Fibroblast of the aortic adventitia (primary cell): ENCODE results near the gene PTCH1. TPM values are rescaled to one million over a fixed set of nuclear protein-coding genes. Genes with fewer than 3 reads are reported as not detected.
A peak's percentile ranks its signal among the peaks of the same experiment; 100 is the strongest.

Source experiments
- DNase-seq: peaks from one replicate; pipeline ENCODE4 v3.0.0-alpha.2; 2010; ENCODE audit warnings: low read depth
- H3K4me3 ChIP-seq: 2 replicates; pipeline ENCODE4 v1.5.1; 2011; ENCODE audit warnings: low read depth, mild to moderate bottlenecking, control low read depth, low read length, moderate library complexity
- total RNA-seq: library from RNA; depleted of rRNA; stranded (reverse); fragments of >200 nt; gene quantifications from 2 replicates; pipeline ENCODE4 v1.2.3, GENCODE V29; 2012; ENCODE audit warnings: low replicate concordance
- TF ChIP-seq, protein P1 (sequence below): IDR thresholded peaks from 2 replicates; pipeline ENCODE4 v1.5.1; 2011; ENCODE audit warnings: mild to moderate bottlenecking, low read length, control low read depth, inconsistent platforms; ENCODE audit not compliant: insufficient read depth

The PTCH1 gene
- total RNA-seq, 1 donor: 9.4 TPM

DNA sequence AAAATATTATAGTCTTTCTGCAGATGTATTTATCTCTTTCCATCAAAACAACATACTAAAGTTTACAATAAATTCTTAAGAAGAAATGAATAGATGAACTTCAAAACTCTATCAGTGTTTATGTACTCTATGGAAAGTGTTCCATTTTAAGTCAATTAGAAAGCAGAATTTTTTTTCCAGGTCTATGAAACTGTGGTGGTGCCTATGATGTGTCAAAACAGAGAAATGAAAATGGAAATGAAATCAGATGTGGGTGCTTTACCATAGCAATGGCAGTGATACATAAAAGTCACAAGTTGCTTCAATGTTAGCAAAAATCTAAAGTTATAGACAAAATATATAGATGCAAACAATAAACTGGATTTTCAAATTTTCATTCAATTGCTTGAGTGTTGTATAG is 97.3 kb downstream of the PTCH1 start:
- DNase-seq: no peak
- H3K4me3 ChIP-seq: no peak overlapping the region
- TF ChIP-seq, protein P1, sequence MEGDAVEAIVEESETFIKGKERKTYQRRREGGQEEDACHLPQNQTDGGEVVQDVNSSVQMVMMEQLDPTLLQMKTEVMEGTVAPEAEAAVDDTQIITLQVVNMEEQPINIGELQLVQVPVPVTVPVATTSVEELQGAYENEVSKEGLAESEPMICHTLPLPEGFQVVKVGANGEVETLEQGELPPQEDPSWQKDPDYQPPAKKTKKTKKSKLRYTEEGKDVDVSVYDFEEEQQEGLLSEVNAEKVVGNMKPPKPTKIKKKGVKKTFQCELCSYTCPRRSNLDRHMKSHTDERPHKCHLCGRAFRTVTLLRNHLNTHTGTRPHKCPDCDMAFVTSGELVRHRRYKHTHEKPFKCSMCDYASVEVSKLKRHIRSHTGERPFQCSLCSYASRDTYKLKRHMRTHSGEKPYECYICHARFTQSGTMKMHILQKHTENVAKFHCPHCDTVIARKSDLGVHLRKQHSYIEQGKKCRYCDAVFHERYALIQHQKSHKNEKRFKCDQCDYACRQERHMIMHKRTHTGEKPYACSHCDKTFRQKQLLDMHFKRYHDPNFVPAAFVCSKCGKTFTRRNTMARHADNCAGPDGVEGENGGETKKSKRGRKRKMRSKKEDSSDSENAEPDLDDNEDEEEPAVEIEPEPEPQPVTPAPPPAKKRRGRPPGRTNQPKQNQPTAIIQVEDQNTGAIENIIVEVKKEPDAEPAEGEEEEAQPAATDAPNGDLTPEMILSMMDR: no peak

DNA sequence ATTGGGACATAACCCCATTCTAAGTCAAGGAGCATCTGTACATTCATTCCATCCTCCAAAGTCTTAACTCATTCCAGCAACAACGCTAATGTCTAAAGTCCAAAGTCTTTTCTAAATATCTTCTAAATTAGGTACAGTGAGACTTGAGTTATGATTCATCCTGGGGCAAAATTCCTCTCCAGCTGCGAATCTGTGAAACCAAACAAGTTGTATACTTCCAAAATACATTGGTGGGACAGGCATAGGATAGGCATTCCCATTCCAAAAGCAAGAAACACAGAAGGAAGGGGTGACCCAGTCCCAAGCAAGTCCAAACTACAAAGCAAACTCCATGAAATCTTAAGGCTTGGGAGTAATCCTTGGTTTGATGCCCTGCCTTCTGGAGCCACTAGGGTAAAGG is 101.6 kb downstream of the PTCH1 start:
- no peak overlapping the region for H3K4me3 ChIP-seq
- TF ChIP-seq, protein P1: no peak
- no peak for DNase-seq

DNA sequence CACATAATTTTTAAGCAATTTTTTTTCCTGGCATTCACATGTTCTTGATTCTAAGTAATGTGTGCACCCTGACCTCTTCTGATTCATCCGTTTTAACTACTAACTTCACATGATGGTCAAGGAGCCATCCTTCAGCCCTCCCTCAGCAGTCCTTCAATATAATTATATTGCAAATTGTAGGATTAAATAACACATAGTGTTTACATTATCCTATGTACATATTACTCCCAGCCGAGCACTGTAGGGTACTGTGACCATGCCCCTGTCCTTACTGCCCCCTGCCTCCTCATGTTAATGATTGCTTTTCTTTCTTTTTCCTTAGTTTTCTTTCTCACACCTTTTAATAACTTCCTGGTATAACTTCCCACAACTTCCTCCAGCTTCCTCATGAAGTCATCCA is 103.0 kb downstream of the PTCH1 start:
- no peak for DNase-seq
- TF ChIP-seq, protein P1: no peak
- H3K4me3 ChIP-seq: no peak overlapping the region

DNA sequence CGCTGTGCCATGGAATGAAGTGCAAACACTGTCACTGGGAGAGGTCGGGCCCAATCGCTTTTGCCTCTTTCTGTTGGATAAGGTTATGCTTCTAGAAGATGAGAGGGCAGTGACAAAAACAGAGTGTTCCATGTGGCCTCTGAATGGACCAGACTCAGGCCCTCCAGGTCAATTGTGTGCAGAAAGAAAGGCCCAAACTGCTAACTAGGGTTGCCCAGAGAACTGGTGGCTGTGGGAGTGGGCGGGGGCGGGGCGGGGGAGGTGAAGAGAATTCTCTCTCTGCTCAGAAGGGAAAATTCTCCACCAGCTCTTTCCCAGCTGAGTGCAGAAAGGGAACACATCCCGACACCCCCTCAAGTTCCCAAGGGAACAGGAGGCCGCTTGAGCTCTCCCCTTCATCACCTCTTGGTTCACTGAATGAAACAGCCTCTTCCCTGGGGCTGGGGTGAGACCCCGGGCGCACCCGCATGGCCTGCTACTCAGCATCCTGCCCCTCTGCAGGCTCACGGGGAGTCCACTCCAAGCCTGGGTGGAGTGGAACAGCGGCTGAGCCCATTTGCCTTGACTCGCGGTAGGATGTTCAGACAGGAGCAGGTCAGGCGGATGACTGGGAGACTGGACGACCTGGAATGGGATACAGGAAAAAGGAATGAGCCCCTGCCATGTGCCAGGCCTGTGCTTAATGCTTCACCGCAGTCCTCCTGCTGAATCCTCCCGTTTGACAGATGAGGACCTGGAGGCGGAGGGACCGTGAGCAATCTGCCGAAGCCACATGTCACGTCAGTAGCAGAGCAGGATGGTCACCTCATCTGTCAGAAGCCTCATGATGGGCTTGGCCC is 105.5 kb downstream of the PTCH1 start:
- no peak overlapping the region for H3K4me3 ChIP-seq
- DNase-seq: no peak
- TF ChIP-seq, protein P1: no peak

DNA sequence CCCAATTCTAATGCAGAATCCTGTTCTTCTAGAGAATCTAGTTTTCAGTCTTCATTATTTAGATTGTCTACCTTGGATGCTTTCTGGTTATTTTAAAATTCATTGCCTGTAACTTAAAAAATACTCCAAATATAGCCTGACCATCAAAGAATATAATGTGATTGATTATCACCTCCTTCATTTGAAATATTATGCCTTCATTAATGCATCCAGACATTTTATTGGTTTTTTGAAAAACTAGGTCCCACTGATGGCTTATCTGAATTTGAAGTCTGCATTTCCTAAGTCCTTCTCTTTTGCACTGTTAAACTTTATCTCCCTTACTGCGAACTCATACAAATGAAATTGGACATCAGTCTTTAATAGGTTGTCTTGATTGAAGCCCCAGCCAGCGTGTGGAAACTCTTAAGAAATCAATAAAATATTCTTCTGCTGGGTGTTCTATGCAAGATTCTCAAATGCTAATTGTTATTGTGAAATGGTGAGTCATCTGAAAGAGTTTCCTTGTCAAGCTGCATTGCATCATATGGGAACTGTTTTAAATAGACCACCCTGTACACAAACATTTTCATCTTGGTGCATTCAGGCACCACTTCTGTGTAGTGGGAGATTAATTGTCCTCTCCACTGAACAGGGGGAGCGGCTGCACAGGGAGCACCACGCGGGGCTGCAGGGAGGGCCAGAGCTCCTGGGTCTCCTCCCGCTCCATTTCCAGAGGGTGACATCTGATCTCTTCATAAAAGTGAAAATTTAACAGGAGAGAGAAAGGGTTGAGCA is 106.9 kb downstream of the PTCH1 start:
- TF ChIP-seq, protein P1: no peak
- peak; percentile 79 for DNase-seq
- H3K4me3 ChIP-seq: no peak overlapping the region

DNA sequence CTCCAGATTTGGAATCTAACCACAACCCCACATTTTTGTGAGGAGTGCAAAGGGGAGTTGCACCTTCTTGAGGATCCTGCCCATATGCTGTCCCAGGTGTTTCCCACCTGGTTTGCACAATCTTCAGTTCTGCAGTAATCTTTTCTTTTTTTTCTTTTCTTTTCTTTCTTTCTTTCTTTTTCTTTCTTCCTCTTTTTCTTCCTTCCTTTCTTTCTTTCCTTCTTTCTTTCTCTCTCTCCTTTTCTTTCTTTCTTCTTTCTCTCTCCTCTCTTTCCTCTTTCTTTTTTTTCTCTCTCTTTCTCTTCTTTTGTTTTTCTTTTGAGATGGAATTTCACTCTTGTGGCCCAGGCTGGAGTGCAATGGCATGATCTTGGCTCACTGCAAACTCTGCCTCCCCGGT is 109.2 kb downstream of the PTCH1 start:
- H3K4me3 ChIP-seq: no peak overlapping the region
- TF ChIP-seq, protein P1: no peak
- no peak for DNase-seq
